NCI-H2171 (cell line): ENCODE measurements around the gene ZNF366.

Experiments used
- DNase-seq: peaks from one replicate; lab custom pipeline; 2025; lab: John Stamatoyannopoulos, UW

ZNF366 gene

GRCh38 chr5:72402959-72403628, 104.1 kb downstream of the ZNF366 start:
- DNase-seq: no peak

GRCh38 chr5:72402381-72402890, 104.8 kb downstream of the ZNF366 start:
- no peak for DNase-seq

- no peak for DNase-seq
Observed at GRCh38 chr5:72400950-72401349, 106.3 kb downstream of the ZNF366 start.

- no peak for DNase-seq
Observed at GRCh38 chr5:72397836-72398235, 109.4 kb downstream of the ZNF366 start.

- no peak for DNase-seq
Observed at GRCh38 chr5:72394688-72395087, 112.5 kb downstream of the ZNF366 start.

GRCh38 chr5:72393052-72393451, 114.2 kb downstream of the ZNF366 start:
- DNase-seq: no peak
